RWPE2 (cell line): ENCODE data around the gene MYG1.

Experiments
- ATAC-seq: fragments of 200-7000 bp; cut with Tn5 transposase; 3 replicates; pipeline ENCODE4 v1.9.1; 2021; ENCODE audit warnings: low read depth
- DNase-seq: peaks from one replicate; pipeline ENCODE4 v3.0.0-alpha.2; 2020; ENCODE audit warnings: low spot score
- H3K27ac ChIP-seq: fragments of 450-650 bp; 2 replicates; pipeline ENCODE4 v1.5.1; 2017; ENCODE audit warnings: mild to moderate bottlenecking; ENCODE audit not compliant: poor library complexity, severe bottlenecking
- H3K27me3 ChIP-seq: fragments of 250-450 bp; sonication (Bioruptor Pico); 2 replicates; pipeline ENCODE4 v1.5.1; 2021; ENCODE audit warnings: mild to moderate bottlenecking, moderate library complexity; ENCODE audit not compliant: insufficient read depth, poor library complexity, severe bottlenecking
- H3K36me3 ChIP-seq: fragments of 250-450 bp; sonication (Bioruptor Pico); 2 replicates; pipeline ENCODE4 v1.5.1; 2020; ENCODE audit warnings: low read depth, mild to moderate bottlenecking, moderate library complexity
- H3K4me1 ChIP-seq: fragments of 250-450 bp; sonication (Bioruptor Pico); 2 replicates; pipeline ENCODE4 v1.5.1; 2021; ENCODE audit warnings: mild to moderate bottlenecking, moderate library complexity; ENCODE audit not compliant: insufficient read depth, poor library complexity, severe bottlenecking
- H3K4me3 ChIP-seq: fragments of 250-450 bp; sonication (Bioruptor Pico); 2 replicates; pipeline ENCODE4 v1.5.1; 2021; ENCODE audit warnings: mild to moderate bottlenecking, moderate library complexity; ENCODE audit not compliant: severe bottlenecking
- H3K9me3 ChIP-seq: fragments of 250-450 bp; sonication (Bioruptor Pico); 2 replicates; pipeline ENCODE4 v1.5.1; 2021; ENCODE audit warnings: mild to moderate bottlenecking, moderate library complexity; ENCODE audit not compliant: severe bottlenecking
- CTCF ChIP-seq: fragments of 450-650 bp; IDR thresholded peaks from one replicate; pipeline ENCODE4 v1.5.1; 2017; ENCODE audit warnings: mild to moderate bottlenecking, moderate library complexity; ENCODE audit not compliant: poor library complexity, severe bottlenecking

MYG1 gene

GRCh38 chr12:53338017-53338416 lies 38.5 kb downstream of the MYG1 start:
- Histone ChIP-seq H3K27me3 (no peaks in the 10 kb centered on the region), H3K4me3 (no peak overlapping the region), H3K36me3 (no peaks in the 10 kb centered on the region), H3K9me3 (no peaks in the 10 kb centered on the region), H3K4me1 (no peaks in the 10 kb centered on the region), H3K27ac (no peak overlapping the region)
- no peak for ATAC-seq
- TF ChIP-seq CTCF: no peak
- no peak for DNase-seq

GRCh38 chr12:53338916-53339315 lies 39.4 kb downstream of the MYG1 start:
- H3K9me3 ChIP-seq: no peaks in the 10 kb centered on the region
- no peaks in the 10 kb centered on the region for H3K27me3 ChIP-seq
- no peaks in the 10 kb centered on the region for H3K4me1 ChIP-seq
- H3K27ac ChIP-seq: no peak overlapping the region
- H3K4me3 ChIP-seq: no peak overlapping the region
- H3K36me3 ChIP-seq: no peaks in the 10 kb centered on the region
- TF ChIP-seq CTCF: no peak
- no peak for ATAC-seq
- DNase-seq: no peak

GRCh38 chr12:53340398-53340797 lies 40.9 kb downstream of the MYG1 start:
- no peaks in the 10 kb centered on the region for H3K36me3 ChIP-seq
- H3K4me1 ChIP-seq: no peaks in the 10 kb centered on the region
- ATAC-seq: no peak
- DNase-seq: no peak
- no peak overlapping the region for H3K27ac ChIP-seq
- no peaks in the 10 kb centered on the region for H3K27me3 ChIP-seq
- no peak overlapping the region for H3K4me3 ChIP-seq
- no peaks in the 10 kb centered on the region for H3K9me3 ChIP-seq
- no peak for TF ChIP-seq CTCF

GRCh38 chr12:53343449-53343848 lies 44.0 kb downstream of the MYG1 start:
- ATAC-seq: no peak
- H3K4me1 ChIP-seq: no peaks in the 10 kb centered on the region
- H3K9me3 ChIP-seq: no peaks in the 10 kb centered on the region
- TF ChIP-seq CTCF: no peak
- no peak overlapping the region for H3K4me3 ChIP-seq
- DNase-seq: no peak
- H3K36me3 ChIP-seq: no peaks in the 10 kb centered on the region
- no peaks in the 10 kb centered on the region for H3K27me3 ChIP-seq
- no peak overlapping the region for H3K27ac ChIP-seq

- TF ChIP-seq CTCF: no peak
- DNase-seq (no peak), ATAC-seq (no peak)
- H3K27me3 ChIP-seq: no peaks in the 10 kb centered on the region
- H3K27ac ChIP-seq: no peak overlapping the region
- no peaks in the 10 kb centered on the region for H3K9me3 ChIP-seq
- no peaks in the 10 kb centered on the region for H3K4me1 ChIP-seq
- no peak overlapping the region for H3K4me3 ChIP-seq
- no peaks in the 10 kb centered on the region for H3K36me3 ChIP-seq
These were observed 44.5 kb downstream of the MYG1 start for GRCh38 chr12:53343969-53344368.
